ENCODE results near the gene RAP1GAP.

DNA sequence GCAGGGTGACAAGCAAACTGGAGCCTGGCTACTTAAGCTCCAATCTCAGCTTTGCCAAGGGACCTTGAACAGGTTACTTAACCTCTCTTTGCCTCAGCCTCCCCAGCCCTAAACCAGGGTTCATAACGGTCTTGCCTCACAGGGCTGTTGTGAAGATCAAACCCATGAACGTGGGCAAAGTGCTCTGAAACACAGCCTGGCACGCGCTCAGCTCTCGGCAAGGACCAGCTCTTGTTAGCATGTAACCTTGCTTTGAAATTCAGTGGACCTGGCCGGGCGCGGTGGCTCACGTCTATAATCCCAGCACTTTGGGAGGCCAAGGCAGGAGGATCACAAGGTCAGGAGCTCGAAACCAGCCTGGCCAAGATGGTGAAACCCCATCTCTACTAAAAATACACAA is 24.8 kb downstream of the RAP1GAP start:
- TF ChIP-seq MAX (IDR thresholded peaks at IDR 0.05) (no peak), POLR2AphosphoS5 (IDR thresholded peaks at IDR 0.05; ENCODE audit: low read depth, low read length) (no peak)
- TF ChIP-seq, protein P1, sequence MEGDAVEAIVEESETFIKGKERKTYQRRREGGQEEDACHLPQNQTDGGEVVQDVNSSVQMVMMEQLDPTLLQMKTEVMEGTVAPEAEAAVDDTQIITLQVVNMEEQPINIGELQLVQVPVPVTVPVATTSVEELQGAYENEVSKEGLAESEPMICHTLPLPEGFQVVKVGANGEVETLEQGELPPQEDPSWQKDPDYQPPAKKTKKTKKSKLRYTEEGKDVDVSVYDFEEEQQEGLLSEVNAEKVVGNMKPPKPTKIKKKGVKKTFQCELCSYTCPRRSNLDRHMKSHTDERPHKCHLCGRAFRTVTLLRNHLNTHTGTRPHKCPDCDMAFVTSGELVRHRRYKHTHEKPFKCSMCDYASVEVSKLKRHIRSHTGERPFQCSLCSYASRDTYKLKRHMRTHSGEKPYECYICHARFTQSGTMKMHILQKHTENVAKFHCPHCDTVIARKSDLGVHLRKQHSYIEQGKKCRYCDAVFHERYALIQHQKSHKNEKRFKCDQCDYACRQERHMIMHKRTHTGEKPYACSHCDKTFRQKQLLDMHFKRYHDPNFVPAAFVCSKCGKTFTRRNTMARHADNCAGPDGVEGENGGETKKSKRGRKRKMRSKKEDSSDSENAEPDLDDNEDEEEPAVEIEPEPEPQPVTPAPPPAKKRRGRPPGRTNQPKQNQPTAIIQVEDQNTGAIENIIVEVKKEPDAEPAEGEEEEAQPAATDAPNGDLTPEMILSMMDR (IDR thresholded peaks at IDR 0.05 in 2 of 3, conservative IDR thresholded peaks at IDR 0.05 in 1 of 3; ENCODE audit: borderline replicate concordance in 1 of 3, insufficient read depth in 1 of 3, low read depth in 2 of 3, low read length in 2 of 3), result no peak
- TF ChIP-seq, protein P2, sequence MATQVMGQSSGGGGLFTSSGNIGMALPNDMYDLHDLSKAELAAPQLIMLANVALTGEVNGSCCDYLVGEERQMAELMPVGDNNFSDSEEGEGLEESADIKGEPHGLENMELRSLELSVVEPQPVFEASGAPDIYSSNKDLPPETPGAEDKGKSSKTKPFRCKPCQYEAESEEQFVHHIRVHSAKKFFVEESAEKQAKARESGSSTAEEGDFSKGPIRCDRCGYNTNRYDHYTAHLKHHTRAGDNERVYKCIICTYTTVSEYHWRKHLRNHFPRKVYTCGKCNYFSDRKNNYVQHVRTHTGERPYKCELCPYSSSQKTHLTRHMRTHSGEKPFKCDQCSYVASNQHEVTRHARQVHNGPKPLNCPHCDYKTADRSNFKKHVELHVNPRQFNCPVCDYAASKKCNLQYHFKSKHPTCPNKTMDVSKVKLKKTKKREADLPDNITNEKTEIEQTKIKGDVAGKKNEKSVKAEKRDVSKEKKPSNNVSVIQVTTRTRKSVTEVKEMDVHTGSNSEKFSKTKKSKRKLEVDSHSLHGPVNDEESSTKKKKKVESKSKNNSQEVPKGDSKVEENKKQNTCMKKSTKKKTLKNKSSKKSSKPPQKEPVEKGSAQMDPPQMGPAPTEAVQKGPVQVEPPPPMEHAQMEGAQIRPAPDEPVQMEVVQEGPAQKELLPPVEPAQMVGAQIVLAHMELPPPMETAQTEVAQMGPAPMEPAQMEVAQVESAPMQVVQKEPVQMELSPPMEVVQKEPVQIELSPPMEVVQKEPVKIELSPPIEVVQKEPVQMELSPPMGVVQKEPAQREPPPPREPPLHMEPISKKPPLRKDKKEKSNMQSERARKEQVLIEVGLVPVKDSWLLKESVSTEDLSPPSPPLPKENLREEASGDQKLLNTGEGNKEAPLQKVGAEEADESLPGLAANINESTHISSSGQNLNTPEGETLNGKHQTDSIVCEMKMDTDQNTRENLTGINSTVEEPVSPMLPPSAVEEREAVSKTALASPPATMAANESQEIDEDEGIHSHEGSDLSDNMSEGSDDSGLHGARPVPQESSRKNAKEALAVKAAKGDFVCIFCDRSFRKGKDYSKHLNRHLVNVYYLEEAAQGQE (IDR thresholded peaks at IDR 0.05; ENCODE audit: low read depth), result no peak

Measured in HCT116 (cell line).